HEK293 (cell line): ENCODE measurements around the gene GJE1.

Experiments used
- CTCF ChIA-PET: fragments of 350-600 bp; formaldehyde crosslinking; extraction: SDS; loops from one replicate; lab custom pipeline; 2021; ENCODE audit warnings: antibody characterized with exemption; lab: Yijun Ruan, JAX
- POLR2A ChIA-PET: fragments of 300-600 bp; formaldehyde crosslinking; extraction: SDS; loops from one replicate; lab custom pipeline; 2020; ENCODE audit warnings: antibody characterized with exemption, inconsistent platforms; lab: Yijun Ruan, JAX
- H3K27ac ChIP-seq: fragments of 200-500 bp; sonication (Bioruptor generic); 2 replicates; pipeline ENCODE4 v1.5.1; 2014; ENCODE audit warnings: low read depth, low read length, control low read depth, inconsistent platforms; ENCODE audit errors: extremely low read depth
- H3K36me3 ChIP-seq, 2 experiments: fragments of 200-500 bp in 1 of 2; sonication (Bioruptor generic) in 1 of 2; 1 replicate in 1 of 2; 2 replicates in 1 of 2; pipeline ENCODE4 v1.5.1; 2014 to 2017; ENCODE audit warnings: inconsistent platforms in 2 of 2, low read length in 2 of 2; ENCODE audit not compliant: control insufficient read depth in 2 of 2, insufficient read depth in 1 of 2
- H3K4me1 ChIP-seq: fragments of 200-500 bp; sonication (Bioruptor generic); 2 replicates; pipeline ENCODE4 v1.5.1; 2014; ENCODE audit warnings: mild to moderate bottlenecking, low read length, inconsistent platforms; ENCODE audit not compliant: control insufficient read depth, insufficient read depth
- H3K4me3 ChIP-seq: 2 replicates; pipeline ENCODE4 v1.5.1; 2011; ENCODE audit warnings: low read depth, mild to moderate bottlenecking, control low read depth, low read length, moderate library complexity
- H3K9me3 ChIP-seq: fragments of 200-500 bp; sonication (Bioruptor generic); 2 replicates; pipeline ENCODE4 v1.5.1; 2014; ENCODE audit warnings: low read depth, low read length, inconsistent platforms; ENCODE audit not compliant: control insufficient read depth, insufficient read depth
- ELK4 ChIP-seq: IDR thresholded peaks from 2 replicates; pipeline ENCODE4 v1.6.1; 2011; ENCODE audit warnings: mild to moderate bottlenecking, low read depth, low read length, borderline replicate concordance
- FEZF1 ChIP-seq: fragments of 450-650 bp; formaldehyde crosslinking; IDR thresholded peaks from 2 replicates; pipeline ENCODE4 v1.5.1; 2016; ENCODE audit warnings: missing biosample characterization, missing genetic modification characterization
- GLIS2 ChIP-seq: fragments of 450-650 bp; formaldehyde crosslinking; IDR thresholded peaks from 2 replicates; pipeline ENCODE4 v1.5.1; 2016; ENCODE audit warnings: missing biosample characterization, missing genetic modification characterization
- OSR2 ChIP-seq: fragments of 450-650 bp; formaldehyde crosslinking; IDR thresholded peaks from 2 replicates; pipeline ENCODE4 v1.5.1; 2016; ENCODE audit warnings: missing biosample characterization, missing genetic modification characterization
- PRDM2 ChIP-seq: fragments of 450-650 bp; formaldehyde crosslinking; IDR thresholded peaks from 2 replicates; pipeline ENCODE4 v1.5.1; 2016; ENCODE audit warnings: missing biosample characterization, missing genetic modification characterization, borderline replicate concordance
- SETDB1 ChIP-seq: IDR thresholded peaks from one replicate; pipeline ENCODE4 v1.6.1; 2017; ENCODE audit warnings: mild to moderate bottlenecking, low read length, moderate library complexity, mixed read lengths; ENCODE audit not compliant: insufficient read length
- SP7 ChIP-seq: fragments of 450-650 bp; formaldehyde crosslinking; IDR thresholded peaks from 2 replicates; pipeline ENCODE4 v1.5.1; 2016; ENCODE audit warnings: missing biosample characterization, missing genetic modification characterization
- ZBTB20 ChIP-seq: fragments of 450-650 bp; formaldehyde crosslinking; IDR thresholded peaks from 2 replicates; pipeline ENCODE4 v1.5.1; 2016; ENCODE audit warnings: missing biosample characterization, missing genetic modification characterization
- ZBTB21 ChIP-seq: fragments of 450-650 bp; formaldehyde crosslinking; IDR thresholded peaks from 2 replicates; pipeline ENCODE4 v1.5.1; 2017; ENCODE audit warnings: missing biosample characterization, missing genetic modification characterization
- ZFHX2 ChIP-seq: fragments of 450-650 bp; formaldehyde crosslinking; conservative IDR thresholded peaks from 2 replicates; pipeline ENCODE4 v1.5.1; 2016; ENCODE audit warnings: missing biosample characterization, missing genetic modification characterization
- ZIC2 ChIP-seq: fragments of 450-650 bp; formaldehyde crosslinking; IDR thresholded peaks from 2 replicates; pipeline ENCODE4 v1.5.1; 2016; ENCODE audit warnings: missing biosample characterization, missing genetic modification characterization
- ZNF280C ChIP-seq: fragments of 450-650 bp; formaldehyde crosslinking; IDR thresholded peaks from 2 replicates; pipeline ENCODE4 v1.5.1; 2016; ENCODE audit warnings: missing biosample characterization, missing genetic modification characterization
- ZNF544 ChIP-seq: fragments of 450-650 bp; formaldehyde crosslinking; IDR thresholded peaks from 2 replicates; pipeline ENCODE4 v1.5.0; 2017; ENCODE audit warnings: missing biosample characterization, missing genetic modification characterization
- ZNF639 ChIP-seq: fragments of 450-650 bp; formaldehyde crosslinking; IDR thresholded peaks from 2 replicates; pipeline ENCODE4 v1.5.1; 2016; ENCODE audit warnings: missing biosample characterization, missing genetic modification characterization
- ZNF677 ChIP-seq: fragments of 450-650 bp; IDR thresholded peaks from 2 replicates; pipeline ENCODE4 v1.5.0; 2018; ENCODE audit warnings: missing biosample characterization, mild to moderate bottlenecking, missing genetic modification characterization, moderate library complexity
- ZNF707 ChIP-seq: fragments of 450-650 bp; formaldehyde crosslinking; IDR thresholded peaks from 2 replicates; pipeline ENCODE4 v1.5.1; 2016; ENCODE audit warnings: missing biosample characterization, missing genetic modification characterization
- ZSCAN23 ChIP-seq: fragments of 450-650 bp; formaldehyde crosslinking; IDR thresholded peaks from 2 replicates; pipeline ENCODE4 v1.5.1; 2016; ENCODE audit warnings: missing biosample characterization, missing genetic modification characterization
- ZSCAN4 ChIP-seq: fragments of 450-650 bp; formaldehyde crosslinking; IDR thresholded peaks from 2 replicates; pipeline ENCODE4 v1.5.1; 2017; ENCODE audit warnings: missing biosample characterization, missing genetic modification characterization

The GJE1 gene

GRCh38 chr6:142173980-142174379 lies 41.3 kb downstream of the GJE1 start (continued):
- no peak for TF ChIP-seq ZNF280C (tag by site-specific recombination)
- TF ChIP-seq ZNF677 (tag by site-specific recombination): no peak
- no peak for TF ChIP-seq ZBTB21 (tag by site-specific recombination)
- no peak for TF ChIP-seq ZIC2 (tag by site-specific recombination)
- no peak for TF ChIP-seq SP7 (tag by site-specific recombination)
- no peak for TF ChIP-seq GLIS2
- TF ChIP-seq ZBTB20: no peak

GRCh38 chr6:142174703-142175102 lies 42.0 kb downstream of the GJE1 start:
- Histone ChIP-seq H3K4me1 (no peaks in the 10 kb centered on the region), H3K27ac (no peak overlapping the region), H3K4me3 (no peak overlapping the region), H3K9me3 (no peaks in the 10 kb centered on the region; the same call in 1 of the 2 replicates), H3K36me3 (peaks cover 35 to 74% of the 10 kb centered on the region in 2 experiments)
- TF ChIP-seq ZNF707 (tag by site-specific recombination) (no peak), ZNF544 (tag by site-specific recombination) (no peak), ELK4 (no peak), OSR2 (tag by site-specific recombination) (no peak)
- POLR2A ChIA-PET: no interaction called here
- CTCF ChIA-PET: interaction anchor here (1.2 kb wide), 1 partner anchor 33 kb away, joined by 4 read pairs; no protein-coding TSS in a partner anchor

- no peak overlapping the region for H3K4me3 ChIP-seq
- TF ChIP-seq ZNF707 (tag by site-specific recombination) (no peak), SETDB1 (peak; percentile 90)
- ChIA-PET CTCF (interaction anchor here (0.7 to 2.9 kb wide), 8 partner anchors 22 to 611 kb away, joined by 3 to 14 read pairs (median 3); partner anchors contain the start of gene NMBR), POLR2A (no interaction called here)
- H3K36me3 ChIP-seq: peaks cover 4 to 48% of the 10 kb centered on the region in 2 experiments; a peak in 2 of 3 replicates
- no peaks in the 10 kb centered on the region; the same call in 1 of the 2 replicates for H3K9me3 ChIP-seq
- H3K27ac ChIP-seq: no peak overlapping the region
- H3K4me1 ChIP-seq: no peaks in the 10 kb centered on the region
These were observed 45.4 kb downstream of the GJE1 start for GRCh38 chr6:142178129-142178528.

- POLR2A ChIA-PET: no interaction called here
- TF ChIP-seq PRDM2 (tag by site-specific recombination) (no peak), ZNF639 (tag by site-specific recombination) (no peak), ZFHX2 (tag by site-specific recombination) (no peak), ZBTB21 (tag by site-specific recombination) (no peak), FEZF1 (tag by site-specific recombination) (no peak), ZSCAN4 (tag by site-specific recombination) (no peak), ZSCAN23 (tag by site-specific recombination) (no peak)
These were observed 49.3 kb downstream of the GJE1 start for GRCh38 chr6:142182004-142182403.

More at GRCh38 chr6:142182004-142182403, 49.3 kb downstream of the GJE1 start:
- Histone ChIP-seq H3K4me1 (peaks cover 7% of the 10 kb centered on the region; the same call in 1 of the 2 replicates), H3K36me3 (peaks cover 3 to 18% of the 10 kb centered on the region in 2 experiments; a peak in 2 of 3 replicates), H3K9me3 (no peaks in the 10 kb centered on the region; the same call in 1 of the 2 replicates), H3K4me3 (no peak overlapping the region), H3K27ac (no peak overlapping the region)
- CTCF ChIA-PET: interaction anchor here (1.0 kb wide), 1 partner anchor 290 kb away, joined by 3 read pairs; no protein-coding TSS in a partner anchor
